Measurements from ENCODE around the gene ZDHHC21. TPM values are rescaled to one million over a fixed set of nuclear protein-coding genes. Genes with fewer than 3 reads are reported as not detected.

Gene ZDHHC21
- total and polyA plus RNA-seq, 2 of the 8 experiments (the other 6 are each of a cell fraction or from before 2014, with no cell fraction given) = 1.9 to 6.0 TPM

- no peak for TF ChIP-seq SP1 (IDR thresholded peaks at IDR 0.05; ENCODE audit: low read depth, low read length)
- no peak for TF ChIP-seq RAD21 (IDR thresholded peaks at IDR 0.05 in 1 of 2, conservative IDR thresholded peaks at IDR 0.05 in 1 of 2; ENCODE audit: low read depth in 2 of 2, low read length in 2 of 2)
- TF ChIP-seq SP4 (IDR thresholded peaks at IDR 0.05; ENCODE audit: low read length) = no peak
- TF ChIP-seq CBX8 (IDR thresholded peaks at IDR 0.05; ENCODE audit: borderline replicate concordance, low read depth, low read length) = no peak
- TF ChIP-seq PHF8 (conservative IDR thresholded peaks at IDR 0.05; ENCODE audit: low read depth, low read length) = no peak
- no peak for TF ChIP-seq SIRT6 (IDR thresholded peaks at IDR 0.05; ENCODE audit: low read length)
- no peak for TF ChIP-seq USF2 (IDR thresholded peaks at IDR 0.05; ENCODE audit: low read length)
Measured at GRCh38 chr9:14574173-14574572, 119.1 kb downstream of the ZDHHC21 start (continued).
